Renal cortical epithelial cell (primary cell): ENCODE results near the gene PIK3CD. TPM values are rescaled to one million over a fixed set of nuclear protein-coding genes. Genes with fewer than 3 reads are reported as not detected.
"Not testable (repeated sequence)": the region's sequence is repeated elsewhere in the genome, so short reads cannot be mapped to it uniquely, and the experiment has no call there.

Source experiments
- DNase-seq: peaks from one replicate; pipeline ENCODE4 v3.0.0-alpha.2; 2011; ENCODE audit warnings: low read depth
- total RNA-seq: library from RNA; depleted of rRNA; stranded (reverse); fragments of >200 nt; gene quantifications from 2 replicates; pipeline ENCODE4 v1.2.3, GENCODE V29; 2014

Gene PIK3CD
- total RNA-seq, 1 donor from 2014 or later, result 29.5 TPM

GRCh38 chr1:9735800-9736199, 84.3 kb downstream of the PIK3CD start:
- no peak for DNase-seq

- no peak for DNase-seq
These were observed 84.7 kb downstream of the PIK3CD start for GRCh38 chr1:9736241-9736640.

GRCh38 chr1:9737057-9737456, 85.5 kb downstream of the PIK3CD start:
- no peak for DNase-seq

- no peak for DNase-seq
These were observed 86.1 kb downstream of the PIK3CD start for GRCh38 chr1:9737671-9738070.

- DNase-seq, result no peak
These were observed 92.7 kb downstream of the PIK3CD start for GRCh38 chr1:9744106-9744799.

GRCh38 chr1:9746211-9746610, 94.7 kb downstream of the PIK3CD start:
- DNase-seq, result no peak

- DNase-seq, result no peak
These were observed 95.1 kb downstream of the PIK3CD start for GRCh38 chr1:9746651-9747050.

GRCh38 chr1:9748391-9748790, 96.9 kb downstream of the PIK3CD start:
- DNase-seq, result not testable (repeated sequence)

GRCh38 chr1:9749361-9749760, 97.8 kb downstream of the PIK3CD start:
- no peak for DNase-seq

GRCh38 chr1:9751971-9752370, 100.4 kb downstream of the PIK3CD start:
- DNase-seq, result no peak

GRCh38 chr1:9753121-9753531, 101.6 kb downstream of the PIK3CD start:
- peak; percentile 71 for DNase-seq

GRCh38 chr1:9755441-9755995, 104.0 kb downstream of the PIK3CD start:
- peak; percentile 80 for DNase-seq

GRCh38 chr1:9758559-9759121, 107.1 kb downstream of the PIK3CD start:
- DNase-seq, result no peak

- no peak for DNase-seq
These were observed 108.4 kb downstream of the PIK3CD start for GRCh38 chr1:9759939-9760338.

- no peak for DNase-seq
These were observed 109.3 kb downstream of the PIK3CD start for GRCh38 chr1:9760824-9761223.

- no peak for DNase-seq
These were observed 110.3 kb downstream of the PIK3CD start for GRCh38 chr1:9761855-9762254.

- not testable (repeated sequence) for DNase-seq
These were observed 110.9 kb downstream of the PIK3CD start for GRCh38 chr1:9762446-9762845.

- DNase-seq, result no peak
These were observed 112.4 kb downstream of the PIK3CD start for GRCh38 chr1:9763914-9764313.

- DNase-seq, result no peak
These were observed 113.0 kb downstream of the PIK3CD start for GRCh38 chr1:9764550-9764949.

- DNase-seq, result peak; percentile 100
These were observed 115.4 kb downstream of the PIK3CD start for GRCh38 chr1:9766759-9767442.

- DNase-seq, result no peak
These were observed 116.6 kb downstream of the PIK3CD start for GRCh38 chr1:9767964-9768668.

GRCh38 chr1:9768983-9769382, 117.5 kb downstream of the PIK3CD start:
- DNase-seq, result no peak
